22Rv1 (cell line): ENCODE data around the gene LGALS14.

ENCODE experiments used
- CTCF ChIP-seq: fragments of 450-650 bp; IDR thresholded peaks from 2 replicates; pipeline ENCODE4 v1.5.1; 2017; ENCODE audit warnings: mild to moderate bottlenecking
- ZFX ChIP-seq: fragments of 450-650 bp; IDR thresholded peaks from 2 replicates; pipeline ENCODE4 v1.6.1; 2017; ENCODE audit warnings: antibody characterized with exemption, borderline replicate concordance

GRCh38 chr19:39738814-39739213 is 34.5 kb downstream of the LGALS14 start:
- TF ChIP-seq CTCF (no peak), ZFX (no peak)
